IgD-negative memory B cell (primary cell): ENCODE results near the gene ARL8B. TPM values are rescaled to one million over a fixed set of nuclear protein-coding genes. Genes with fewer than 3 reads are reported as not detected.

ENCODE experiments used
- H3K27ac Mint-ChIP-seq, 3 donors: one replicate each; pipeline ENCODE4 v1.8.0; 2020 to 2022; ENCODE audit warnings: mild to moderate bottlenecking in 3 of 3, mixed read lengths in 3 of 3, moderate library complexity in 1 of 3
- H3K27me3 Mint-ChIP-seq: one replicate; pipeline ENCODE4 v1.8.0; 2021; ENCODE audit warnings: mixed read lengths
- H3K36me3 Mint-ChIP-seq: one replicate; pipeline ENCODE4 v1.8.0; 2020; ENCODE audit warnings: mild to moderate bottlenecking, mixed read lengths
- H3K4me1 Mint-ChIP-seq, 3 donors: one replicate each; pipeline ENCODE4 v1.8.0; 2020 to 2022; ENCODE audit warnings: mixed read lengths in 3 of 3, mild to moderate bottlenecking in 1 of 3
- H3K4me3 Mint-ChIP-seq, 4 donors: one replicate each; pipeline ENCODE4 v1.8.0; 2020 to 2022; ENCODE audit warnings: mild to moderate bottlenecking in 4 of 4, mixed read lengths in 4 of 4, moderate library complexity in 3 of 4
- H3K9me3 Mint-ChIP-seq, 3 donors: one replicate each; pipeline ENCODE4 v1.8.0; 2020 to 2021; ENCODE audit warnings: mixed read lengths in 3 of 3, mild to moderate bottlenecking in 1 of 3
- polyA plus RNA-seq: library from polyadenylated mRNA; unstranded; fragments of 300-500 nt; fragmentation: Illumina TruSeq; gene quantifications from one replicate; pipeline ENCODE4 v1.2.3, GENCODE V29; 2021

The ARL8B gene
- polyA plus RNA-seq, 1 donor from 2014 or later: 43.4 TPM

- Mint-ChIP-seq H3K9me3 (no peaks in the 10 kb centered on the region), H3K4me3 (no peak overlapping the region), H3K27me3 (no peaks in the 10 kb centered on the region), H3K27ac (peak overlapping the region in 2 of 3 donors; percentile 40 to 64), H3K4me1 (peaks cover 3 to 10% (median 6%) of the 10 kb centered on the region in 3 donors), H3K36me3 (peaks cover 3% of the 10 kb centered on the region)
Measured at GRCh38 chr3:5214352-5214751, 92.3 kb downstream of the ARL8B start.

GRCh38 chr3:5217824-5218595, 95.9 kb downstream of the ARL8B start:
- Mint-ChIP-seq H3K9me3 (no peaks in the 10 kb centered on the region), H3K4me3 (no peak overlapping the region), H3K27me3 (no peaks in the 10 kb centered on the region), H3K27ac (peak overlapping the region in 1 of 3 donors; percentile 73), H3K36me3 (peaks cover 3% of the 10 kb centered on the region), H3K4me1 (peaks cover 3 to 7% (median 6%) of the 10 kb centered on the region in 3 donors)

- H3K36me3 Mint-ChIP-seq: peaks cover 3% of the 10 kb centered on the region
- H3K9me3 Mint-ChIP-seq: no peaks in the 10 kb centered on the region
- peaks cover 0 to 6% (median 6%) of the 10 kb centered on the region in 3 donors for H3K4me1 Mint-ChIP-seq
- H3K4me3 Mint-ChIP-seq: no peak overlapping the region
- peak overlapping the region in 1 of 3 donors; percentile 63 for H3K27ac Mint-ChIP-seq
- H3K27me3 Mint-ChIP-seq: no peaks in the 10 kb centered on the region
Measured at GRCh38 chr3:5218815-5219214, 96.7 kb downstream of the ARL8B start.

- Mint-ChIP-seq H3K4me3 (no peak overlapping the region), H3K27me3 (no peaks in the 10 kb centered on the region), H3K36me3 (peaks cover 1% of the 10 kb centered on the region), H3K9me3 (no peaks in the 10 kb centered on the region), H3K4me1 (peaks cover 0 to 6% (median 5%) of the 10 kb centered on the region in 3 donors), H3K27ac (no peak overlapping the region)
Measured at GRCh38 chr3:5219216-5219615, 97.1 kb downstream of the ARL8B start.

- Mint-ChIP-seq H3K36me3 (no peaks in the 10 kb centered on the region), H3K27me3 (no peaks in the 10 kb centered on the region), H3K4me1 (peaks cover 0 to 2% (median 0%) of the 10 kb centered on the region in 3 donors), H3K27ac (no peak overlapping the region), H3K4me3 (no peak overlapping the region), H3K9me3 (no peaks in the 10 kb centered on the region)
Measured at GRCh38 chr3:5220193-5220592, 98.1 kb downstream of the ARL8B start.

GRCh38 chr3:5220667-5221431, 98.8 kb downstream of the ARL8B start:
- peak overlapping the region in 1 of 3 donors; percentile 24 for H3K27ac Mint-ChIP-seq
- H3K36me3 Mint-ChIP-seq: no peaks in the 10 kb centered on the region
- H3K4me3 Mint-ChIP-seq: no peak overlapping the region
- H3K27me3 Mint-ChIP-seq: no peaks in the 10 kb centered on the region
- peaks cover 0 to 2% (median 0%) of the 10 kb centered on the region in 3 donors for H3K4me1 Mint-ChIP-seq
- no peaks in the 10 kb centered on the region for H3K9me3 Mint-ChIP-seq

GRCh38 chr3:5221701-5222100, 99.6 kb downstream of the ARL8B start:
- H3K4me1 Mint-ChIP-seq: peaks cover 0 to 3% (median 2%) of the 10 kb centered on the region in 3 donors
- H3K36me3 Mint-ChIP-seq: no peaks in the 10 kb centered on the region
- H3K27me3 Mint-ChIP-seq: no peaks in the 10 kb centered on the region
- no peaks in the 10 kb centered on the region for H3K9me3 Mint-ChIP-seq
- no peak overlapping the region for H3K4me3 Mint-ChIP-seq
- peak overlapping the region in 1 of 3 donors; percentile 63 for H3K27ac Mint-ChIP-seq

GRCh38 chr3:5222283-5223005, 100.4 kb downstream of the ARL8B start:
- H3K4me1 Mint-ChIP-seq: peaks cover 0 to 5% (median 3%) of the 10 kb centered on the region in 3 donors
- no peaks in the 10 kb centered on the region for H3K9me3 Mint-ChIP-seq
- H3K27me3 Mint-ChIP-seq: no peaks in the 10 kb centered on the region
- H3K27ac Mint-ChIP-seq: peak overlapping the region in 1 of 3 donors; percentile 47
- no peak overlapping the region for H3K4me3 Mint-ChIP-seq
- no peaks in the 10 kb centered on the region for H3K36me3 Mint-ChIP-seq

GRCh38 chr3:5226783-5227182, 104.7 kb downstream of the ARL8B start:
- peaks cover 3 to 15% (median 7%) of the 10 kb centered on the region in 3 donors for H3K4me1 Mint-ChIP-seq
- H3K36me3 Mint-ChIP-seq: no peaks in the 10 kb centered on the region
- no peak overlapping the region for H3K27ac Mint-ChIP-seq
- no peak overlapping the region for H3K4me3 Mint-ChIP-seq
- no peaks in the 10 kb centered on the region for H3K27me3 Mint-ChIP-seq
- no peaks in the 10 kb centered on the region for H3K9me3 Mint-ChIP-seq

- no peak overlapping the region for H3K27ac Mint-ChIP-seq
- no peak overlapping the region for H3K4me3 Mint-ChIP-seq
- H3K36me3 Mint-ChIP-seq: no peaks in the 10 kb centered on the region
- peaks cover 3 to 15% (median 9%) of the 10 kb centered on the region in 3 donors for H3K4me1 Mint-ChIP-seq
- H3K27me3 Mint-ChIP-seq: no peaks in the 10 kb centered on the region
- H3K9me3 Mint-ChIP-seq: no peaks in the 10 kb centered on the region
Measured at GRCh38 chr3:5227812-5228211, 105.7 kb downstream of the ARL8B start.

- Mint-ChIP-seq H3K27ac (no peak overlapping the region), H3K9me3 (no peaks in the 10 kb centered on the region), H3K4me1 (peaks cover 3 to 15% (median 9%) of the 10 kb centered on the region in 3 donors), H3K4me3 (no peak overlapping the region), H3K36me3 (no peaks in the 10 kb centered on the region), H3K27me3 (no peaks in the 10 kb centered on the region)
Measured at GRCh38 chr3:5229414-5229813, 107.3 kb downstream of the ARL8B start.

Other genes starting within 250 kb of the ARL8B start
- 11.1 TPM for gene BHLHE40, start 142.9 kb upstream of the ARL8B start, polyA plus RNA-seq
- 58.4 TPM for gene EDEM1, start 65.4 kb downstream of the ARL8B start, polyA plus RNA-seq